CMK (cell line): ENCODE data around the gene ITM2B.

ENCODE experiments used
- DNase-seq: peaks from one replicate; pipeline ENCODE4 v3.0.0-alpha.2; 2010; ENCODE audit warnings: low read depth

Gene ITM2B

GRCh38 chr13:48315969-48316650, 83.1 kb downstream of the ITM2B start:
- no peak for DNase-seq

- no peak for DNase-seq
These were observed 84.0 kb downstream of the ITM2B start for GRCh38 chr13:48316826-48317510.

- no peak for DNase-seq
These were observed 84.7 kb downstream of the ITM2B start for GRCh38 chr13:48317511-48318376.

- no peak for DNase-seq
These were observed 85.4 kb downstream of the ITM2B start for GRCh38 chr13:48318377-48318811.

GRCh38 chr13:48318821-48319511, 86.0 kb downstream of the ITM2B start:
- DNase-seq = no peak
